WERI-Rb-1 (cell line): ENCODE data around the gene CD1E.

Experiments used
- DNase-seq: peaks from one replicate; pipeline ENCODE4 v3.0.0-alpha.2; 2020
- H3K27ac ChIP-seq: fragments of 250-450 bp; sonication (Bioruptor Pico); 2 replicates; pipeline ENCODE4 v1.5.1; 2020; ENCODE audit warnings: mild to moderate bottlenecking, moderate library complexity
- H3K27me3 ChIP-seq: fragments of 250-450 bp; sonication (Bioruptor Pico); 2 replicates; pipeline ENCODE4 v1.5.1; 2021; ENCODE audit warnings: mild to moderate bottlenecking, low read depth, moderate library complexity; ENCODE audit not compliant: insufficient read depth, severe bottlenecking
- H3K36me3 ChIP-seq: fragments of 250-450 bp; sonication (Bioruptor Pico); 2 replicates; pipeline ENCODE4 v1.5.1; 2020; ENCODE audit warnings: mild to moderate bottlenecking, moderate library complexity
- H3K4me3 ChIP-seq: 2 replicates; pipeline ENCODE4 v1.5.1; 2011; ENCODE audit warnings: low read depth, mild to moderate bottlenecking, control low read depth, low read length
- H3K9me3 ChIP-seq: fragments of 250-450 bp; sonication (Bioruptor Pico); 2 replicates; pipeline ENCODE4 v1.5.1; 2021; ENCODE audit warnings: mild to moderate bottlenecking, moderate library complexity; ENCODE audit not compliant: severe bottlenecking
- CTCF ChIP-seq: IDR thresholded peaks from 2 replicates; pipeline ENCODE4 v1.5.1; 2011; ENCODE audit warnings: low read depth, mild to moderate bottlenecking, control low read depth, inconsistent platforms, low read length

Gene CD1E

GRCh38 chr1:158354255-158354654 lies 561 bp downstream of the CD1E start:
- Histone ChIP-seq H3K27ac (no peak overlapping the region), H3K27me3 (peaks cover 86% of the 10 kb centered on the region), H3K36me3 (no peaks in the 10 kb centered on the region), H3K9me3 (peaks cover 3% of the 10 kb centered on the region), H3K4me3 (no peak overlapping the region)
- DNase-seq, result no peak
- TF ChIP-seq CTCF, result no peak

GRCh38 chr1:158355773-158356285 lies 2.1 kb downstream of the CD1E start:
- peaks cover 3% of the 10 kb centered on the region for H3K9me3 ChIP-seq
- no peak overlapping the region for H3K27ac ChIP-seq
- TF ChIP-seq CTCF, result no peak
- H3K36me3 ChIP-seq, result no peaks in the 10 kb centered on the region
- no peak overlapping the region for H3K4me3 ChIP-seq
- peaks cover 84% of the 10 kb centered on the region for H3K27me3 ChIP-seq
- no peak for DNase-seq

- Histone ChIP-seq H3K27me3 (peaks cover 76% of the 10 kb centered on the region), H3K9me3 (no peaks in the 10 kb centered on the region), H3K27ac (no peak overlapping the region), H3K4me3 (no peak overlapping the region), H3K36me3 (no peaks in the 10 kb centered on the region)
- no peak for DNase-seq
- no peak for TF ChIP-seq CTCF
Measured at GRCh38 chr1:158356616-158357015, 2.9 kb downstream of the CD1E start.

- Histone ChIP-seq H3K4me3 (no peak overlapping the region), H3K27ac (no peak overlapping the region), H3K36me3 (no peaks in the 10 kb centered on the region)
Measured at GRCh38 chr1:158357441-158357840, 3.7 kb downstream of the CD1E start.

GRCh38 chr1:158362482-158362881 lies 8.8 kb downstream of the CD1E start:
- Histone ChIP-seq H3K27me3 (peaks cover 59% of the 10 kb centered on the region), H3K4me3 (no peak overlapping the region), H3K27ac (no peak overlapping the region), H3K9me3 (no peaks in the 10 kb centered on the region), H3K36me3 (no peaks in the 10 kb centered on the region)
- DNase-seq, result no peak
- TF ChIP-seq CTCF, result no peak

More at GRCh38 chr1:158357441-158357840, 3.7 kb downstream of the CD1E start:
- DNase-seq, result no peak
- peaks cover 78% of the 10 kb centered on the region for H3K27me3 ChIP-seq
- no peaks in the 10 kb centered on the region for H3K9me3 ChIP-seq
- no peak for TF ChIP-seq CTCF

- H3K4me3 ChIP-seq, result no peak overlapping the region
- peaks cover 59% of the 10 kb centered on the region for H3K27me3 ChIP-seq
- no peaks in the 10 kb centered on the region for H3K9me3 ChIP-seq
- H3K36me3 ChIP-seq, result no peaks in the 10 kb centered on the region
- no peak for DNase-seq
- H3K27ac ChIP-seq, result no peak overlapping the region
- TF ChIP-seq CTCF, result no peak
Measured at GRCh38 chr1:158362941-158363340, 9.2 kb downstream of the CD1E start.
